Neuronal stem cell (in vitro differentiated cells): ENCODE measurements around the gene KCNK4.

ENCODE experiments used
- DNase-seq: peaks from one replicate; pipeline ENCODE4 v3.0.0-alpha.2; 2013; ENCODE audit warnings: low spot score
- H2AFZ ChIP-seq: one replicate; pipeline ENCODE4 v1.6.1; 2013; ENCODE audit warnings: mild to moderate bottlenecking, low read length, inconsistent platforms
- H2AK5ac ChIP-seq: 2 replicates; pipeline ENCODE4 v1.6.1; 2013; ENCODE audit warnings: low read depth, mild to moderate bottlenecking, inconsistent platforms, low read length, moderate library complexity, mixed read lengths
- H2BK120ac ChIP-seq: 2 replicates; pipeline ENCODE4 v1.6.1; 2013; ENCODE audit warnings: low read depth, mild to moderate bottlenecking, inconsistent platforms, low read length, moderate library complexity, mixed read lengths
- H2BK12ac ChIP-seq: one replicate; pipeline ENCODE4 v1.6.1; 2013; ENCODE audit warnings: low read length, inconsistent platforms
- H2BK15ac ChIP-seq: 2 replicates; pipeline ENCODE4 v1.6.1; 2013; ENCODE audit warnings: mild to moderate bottlenecking, low read length, inconsistent platforms, mixed read lengths
- H2BK5ac ChIP-seq: one replicate; pipeline ENCODE4 v1.6.1; 2013; ENCODE audit warnings: inconsistent platforms, mild to moderate bottlenecking, low read length, moderate library complexity
- H3K14ac ChIP-seq: one replicate; pipeline ENCODE4 v1.6.1; 2013; ENCODE audit warnings: low read length, inconsistent platforms
- H3K18ac ChIP-seq: 2 replicates; pipeline ENCODE4 v1.6.1; 2013; ENCODE audit warnings: low read length, inconsistent platforms
- H3K23ac ChIP-seq: 2 replicates; pipeline ENCODE4 v1.6.1; 2013; ENCODE audit warnings: low read depth, mild to moderate bottlenecking, mixed read lengths, low read length, inconsistent platforms; ENCODE audit not compliant: poor library complexity
- H3K27ac ChIP-seq: replicated peaks from 3 replicates; pipeline ENCODE4 v1.5.1; 2013; ENCODE audit warnings: low read length, inconsistent platforms
- H3K27me3 ChIP-seq, 3 experiments: 2 replicates each; pipeline ENCODE4 v1.6.1; 2013; ENCODE audit warnings: low read length in 3 of 3, mild to moderate bottlenecking in 2 of 3, inconsistent platforms in 1 of 3, low read depth in 1 of 3, mixed read lengths in 1 of 3, moderate library complexity in 1 of 3; ENCODE audit not compliant: control insufficient read depth in 3 of 3, insufficient read depth in 3 of 3
- H3K36me3 ChIP-seq, 2 donors: replicated peaks in 1 of 2; 2 replicates each; pipeline ENCODE4 v1.6.1; 2013; ENCODE audit warnings: low read length in 2 of 2; ENCODE audit not compliant: control insufficient read depth in 2 of 2, insufficient read depth in 2 of 2
- H3K4ac ChIP-seq: 2 replicates; pipeline ENCODE4 v1.6.1; 2013; ENCODE audit warnings: inconsistent platforms, mild to moderate bottlenecking, low read length, moderate library complexity
- H3K4me1 ChIP-seq, 2 donors: 1 replicate in 1 of 2; 2 replicates in 1 of 2; pipeline ENCODE4 v1.6.1; 2013; ENCODE audit warnings: low read length in 2 of 2, low read depth in 1 of 2; ENCODE audit not compliant: control insufficient read depth in 2 of 2, insufficient read depth in 1 of 2
- H3K4me2 ChIP-seq: one replicate; pipeline ENCODE4 v1.6.1; 2013; ENCODE audit warnings: mild to moderate bottlenecking, low read length, inconsistent platforms; ENCODE audit not compliant: insufficient read depth, poor library complexity, severe bottlenecking
- H3K4me3 ChIP-seq, 2 donors: 2 replicates each; pipeline ENCODE4 v1.5.1; 2013; ENCODE audit warnings: low read length in 2 of 2, mild to moderate bottlenecking in 2 of 2, inconsistent platforms in 1 of 2, moderate library complexity in 1 of 2
- H3K79me1 ChIP-seq: one replicate; pipeline ENCODE4 v1.6.1; 2013; ENCODE audit warnings: low read depth, mild to moderate bottlenecking, inconsistent platforms, low read length, moderate library complexity
- H3K9ac ChIP-seq: one replicate; pipeline ENCODE4 v1.6.1; 2013; ENCODE audit warnings: mild to moderate bottlenecking, low read depth, low read length, inconsistent platforms; ENCODE audit not compliant: poor library complexity
- H3K9me3 ChIP-seq, 2 donors: replicated peaks in 1 of 2; 2 replicates each; pipeline versions ENCODE3 to v1.6.1; 2013; ENCODE audit warnings: low read length in 2 of 2, mild to moderate bottlenecking in 2 of 2, inconsistent platforms in 1 of 2, low read depth in 1 of 2, mixed read lengths in 1 of 2, moderate library complexity in 1 of 2; ENCODE audit not compliant: control insufficient read depth in 2 of 2, insufficient read depth in 1 of 2
- H4K8ac ChIP-seq: one replicate; pipeline ENCODE4 v1.6.1; 2013; ENCODE audit warnings: low read depth, mild to moderate bottlenecking, inconsistent platforms, low read length, moderate library complexity
- H4K91ac ChIP-seq: one replicate; pipeline ENCODE4 v1.6.1; 2013; ENCODE audit warnings: low read length, low read depth, mild to moderate bottlenecking, inconsistent platforms; ENCODE audit not compliant: poor library complexity
- WGBS, 2 donors: extraction: QIAGEN DNeasy Blood & Tissue Kit; methylation state at CpG; one replicate each; pipeline ENCODE4 v1.1.7; 2013; ENCODE audit warnings: missing lambda C conversion rate in 2 of 2, mixed read lengths in 1 of 2; ENCODE audit not compliant: insufficient read length in 2 of 2, insufficient replicate concordance in 1 of 2; ENCODE audit errors: extremely low coverage in 2 of 2; 5-methylcytosine and 5-hydroxymethylcytosine counted together

KCNK4 gene

GRCh38 chr11:64327375-64327774, 36.3 kb downstream of the KCNK4 start:
- Histone ChIP-seq H2BK5ac (no peak overlapping the region), H2BK120ac (no peak overlapping the region), H2AK5ac (no peak overlapping the region), H2AFZ (no peak overlapping the region), H3K9ac (no peak overlapping the region), H3K27me3 (no peaks in the 10 kb centered on the region), H3K27ac (no peak overlapping the region), H2BK15ac (no peak overlapping the region), H3K9me3 (no peaks in the 10 kb centered on the region), H3K4me2 (no peak overlapping the region), H3K4ac (no peak overlapping the region), H3K36me3 (peaks cover 2 to 6% of the 10 kb centered on the region in 2 donors), H3K79me1 (peaks cover 2% of the 10 kb centered on the region), H3K23ac (no peak overlapping the region), H3K14ac (no peak overlapping the region), H2BK12ac (no peak overlapping the region), H4K91ac (no peak overlapping the region), H3K4me3 (no peak overlapping the region), H3K4me1 (peaks cover 4% of the 10 kb centered on the region in 2 donors), H4K8ac (no peak overlapping the region), H3K18ac (no peak overlapping the region)
- no CpG with 5 or more reads among the region's 2 CpGs for WGBS, 2 donors
- DNase-seq: no peak

- H3K4ac ChIP-seq: no peak overlapping the region
- no peak overlapping the region for H3K27ac ChIP-seq
- no peak overlapping the region for H3K4me3 ChIP-seq
- no peak overlapping the region for H4K8ac ChIP-seq
- H3K18ac ChIP-seq: no peak overlapping the region
- no peak overlapping the region for H2AK5ac ChIP-seq
- H4K91ac ChIP-seq: no peak overlapping the region
- no peak overlapping the region for H2BK12ac ChIP-seq
- no peak overlapping the region for H2BK15ac ChIP-seq
- H3K27me3 ChIP-seq: no peaks in the 10 kb centered on the region
- H3K36me3 ChIP-seq: peaks cover 0 to 2% of the 10 kb centered on the region in 2 donors
- H3K4me2 ChIP-seq: no peak overlapping the region
- no peak overlapping the region for H2BK120ac ChIP-seq
- no peak for DNase-seq
- peaks cover 2% of the 10 kb centered on the region for H3K79me1 ChIP-seq
- no peak overlapping the region for H3K14ac ChIP-seq
- no peaks in the 10 kb centered on the region for H3K9me3 ChIP-seq
- no peak overlapping the region for H2AFZ ChIP-seq
- WGBS, 2 donors: no CpG with 5 or more reads among the region's 3 CpGs
- H3K9ac ChIP-seq: no peak overlapping the region
- H3K23ac ChIP-seq: no peak overlapping the region
- H3K4me1 ChIP-seq: no peaks in the 10 kb centered on the region
- H2BK5ac ChIP-seq: no peak overlapping the region
Measured at GRCh38 chr11:64327993-64328392, 36.9 kb downstream of the KCNK4 start.

DNA sequence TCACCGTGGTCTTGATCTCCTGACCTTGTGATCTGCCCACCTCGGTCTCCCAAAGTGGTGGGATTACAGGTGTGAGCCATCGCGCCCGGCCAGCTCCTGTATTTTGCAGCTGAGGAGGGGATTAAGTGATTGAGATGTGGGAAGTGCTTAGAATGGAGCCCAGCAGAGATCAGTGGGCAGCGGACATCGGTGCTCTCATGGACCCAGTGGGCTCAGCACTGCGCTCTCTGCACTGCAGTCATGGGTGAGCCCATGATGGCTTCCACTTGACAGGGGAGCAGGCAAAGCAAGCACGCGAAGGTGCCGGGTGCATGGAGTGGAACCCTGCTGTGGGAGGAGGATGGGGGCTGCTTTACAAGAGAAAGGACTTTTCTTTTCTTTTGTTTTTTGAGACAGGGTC, 39.8 kb downstream of the KCNK4 start:
- H3K4me2 ChIP-seq: no peak overlapping the region
- no peak overlapping the region for H3K4ac ChIP-seq
- no peak overlapping the region for H3K27ac ChIP-seq
- H3K14ac ChIP-seq: no peak overlapping the region
- WGBS, 2 donors: no CpG with 5 or more reads among the region's 11 CpGs
- H3K23ac ChIP-seq: no peak overlapping the region
- no peak overlapping the region for H2AFZ ChIP-seq
- no peaks in the 10 kb centered on the region for H3K9me3 ChIP-seq
- H3K4me1 ChIP-seq: peaks cover 0 to 2% of the 10 kb centered on the region in 2 donors
- H2AK5ac ChIP-seq: no peak overlapping the region
- H3K36me3 ChIP-seq: peaks cover 0 to 2% of the 10 kb centered on the region in 2 donors
- no peak overlapping the region for H2BK12ac ChIP-seq
- DNase-seq: no peak
- no peaks in the 10 kb centered on the region for H3K79me1 ChIP-seq
- H2BK15ac ChIP-seq: peak overlapping the region; percentile 44
- peak overlapping the region; percentile 77 for H3K18ac ChIP-seq
- H3K27me3 ChIP-seq: no peaks in the 10 kb centered on the region
- H2BK120ac ChIP-seq: no peak overlapping the region
- no peak overlapping the region for H3K9ac ChIP-seq
- no peak overlapping the region for H2BK5ac ChIP-seq
- no peak overlapping the region for H4K8ac ChIP-seq
- H3K4me3 ChIP-seq: no peak overlapping the region
- H4K91ac ChIP-seq: no peak overlapping the region

DNA sequence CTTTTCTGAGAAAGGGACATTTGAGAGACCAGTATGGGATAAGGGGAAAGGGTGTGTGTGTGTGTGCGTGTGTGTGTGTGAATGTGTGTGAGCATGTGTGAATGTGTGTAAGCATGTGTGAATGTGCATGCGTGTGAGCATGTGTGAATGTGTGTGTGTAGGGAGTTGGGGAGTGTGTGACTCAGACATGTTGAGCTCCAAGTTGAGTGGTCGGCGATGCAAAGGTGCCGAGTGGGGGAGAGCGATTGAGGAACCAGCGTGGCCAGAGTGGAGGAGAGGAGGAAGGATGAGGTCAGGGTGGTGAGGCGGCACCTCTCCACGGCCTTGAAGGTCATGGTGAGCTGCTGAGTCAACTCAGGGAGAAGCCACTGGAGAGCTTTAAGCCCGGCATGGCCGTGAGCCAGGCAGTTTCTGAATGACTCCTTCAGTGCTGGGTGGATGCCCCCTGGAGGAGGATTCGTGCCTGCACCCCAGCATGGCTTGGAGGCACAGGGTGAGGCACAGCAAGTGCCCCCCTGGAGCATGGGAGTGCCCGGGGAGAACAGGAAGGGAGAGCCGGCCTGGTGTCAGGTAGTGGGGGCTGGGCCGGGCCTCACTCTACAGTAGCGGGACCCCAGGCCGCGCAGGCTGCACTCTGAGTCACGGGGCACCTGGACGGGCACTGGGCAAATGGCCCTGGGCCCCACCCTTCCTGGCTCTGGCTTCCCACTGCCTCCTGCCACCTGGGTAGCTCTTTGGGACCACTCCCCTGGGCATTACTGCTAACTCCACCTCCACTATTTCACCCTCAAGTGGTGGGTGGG, 40.7 kb downstream of the KCNK4 start:
- Histone ChIP-seq H4K91ac (no peak overlapping the region), H2BK12ac (peak overlapping the region; percentile 41), H4K8ac (peak overlapping the region; percentile 29), H3K27me3 (no peaks in the 10 kb centered on the region), H2AK5ac (peak overlapping the region; percentile 75), H2BK15ac (no peak overlapping the region), H3K4me2 (no peak overlapping the region), H2BK5ac (peak overlapping the region; percentile 75), H3K79me1 (no peaks in the 10 kb centered on the region), H3K18ac (peak overlapping the region; percentile 57), H3K9ac (peak overlapping the region; percentile 21), H3K4me3 (peak overlapping the region in 1 of 2 donors; percentile 7), H3K23ac (peak overlapping the region; percentile 93), H3K9me3 (no peaks in the 10 kb centered on the region), H3K36me3 (peaks cover 0 to 2% of the 10 kb centered on the region in 2 donors), H3K4ac (peak overlapping the region; percentile 53), H2BK120ac (no peak overlapping the region), H3K14ac (peak overlapping the region; percentile 8), H2AFZ (no peak overlapping the region), H3K4me1 (peaks cover 0 to 2% of the 10 kb centered on the region in 2 donors), H3K27ac (no peak overlapping the region)
- 100% methylated on average over 1 of the region's 20 CpGs; no CpG with 5 or more reads in 1 of the 2 donors for WGBS, 2 donors
- no peak for DNase-seq
